ENCODE measurements around the gene STK11.
"Not testable (repeated sequence)": the region's sequence is repeated elsewhere in the genome, so short reads cannot be mapped to it uniquely, and the experiment has no call there.

GRCh38 chr19:1208830-1209229 lies 3.3 kb downstream of the STK11 start:
- not testable (repeated sequence) for TF ChIP-seq ZFP36 (IDR thresholded peaks at IDR 0.05; ENCODE audit: borderline replicate concordance, partially characterized antibody); RNF2 (IDR thresholded peaks at IDR 0.05; ENCODE audit: borderline replicate concordance, low read depth); ELK1 (IDR thresholded peaks at IDR 0.05; ENCODE audit: low read depth, low read length); CTCF (IDR thresholded peaks at IDR 0.05)
